ENCODE data around the gene TNS3. TPM values are rescaled to one million over a fixed set of nuclear protein-coding genes. Genes with fewer than 3 reads are reported as not detected.
"Not testable (repeated sequence)": the region's sequence is repeated elsewhere in the genome, so short reads cannot be mapped to it uniquely, and the experiment has no call there.

Gene TNS3
- total RNA-seq, 1 donor from 2014 or later: 30.4 TPM

GRCh38 chr7:47453093-47454061, 128.5 kb downstream of the TNS3 start:
- no peak for DNase-seq (ENCODE audit: low read depth, low spot score)

DNA sequence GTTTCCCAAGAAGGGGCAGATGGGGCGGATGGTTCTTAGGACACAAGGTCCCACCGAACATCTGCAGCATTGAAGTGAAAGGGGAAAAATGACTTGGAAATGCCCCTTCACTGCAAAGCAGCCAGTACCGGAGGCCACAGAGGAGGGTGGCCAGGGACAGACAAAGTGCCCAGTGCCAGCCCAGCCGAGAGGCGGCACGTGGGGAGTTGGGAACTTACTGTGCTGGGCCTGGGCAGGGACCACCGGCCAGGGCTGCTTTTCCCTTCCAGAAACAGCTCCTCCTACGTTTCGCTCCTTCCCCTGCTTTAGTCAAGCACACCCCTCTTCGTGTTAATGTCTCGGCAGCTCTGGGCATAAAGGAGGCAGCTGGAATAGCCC, 129.2 kb downstream of the TNS3 start:
- DNase-seq (ENCODE audit: low read depth, low spot score): no peak

- no peak for DNase-seq (ENCODE audit: low read depth, low spot score)
Measured at GRCh38 chr7:47452295-47452694, 129.6 kb downstream of the TNS3 start.

GRCh38 chr7:47451851-47452205, 130.1 kb downstream of the TNS3 start:
- no peak for DNase-seq (ENCODE audit: low read depth, low spot score)

DNA sequence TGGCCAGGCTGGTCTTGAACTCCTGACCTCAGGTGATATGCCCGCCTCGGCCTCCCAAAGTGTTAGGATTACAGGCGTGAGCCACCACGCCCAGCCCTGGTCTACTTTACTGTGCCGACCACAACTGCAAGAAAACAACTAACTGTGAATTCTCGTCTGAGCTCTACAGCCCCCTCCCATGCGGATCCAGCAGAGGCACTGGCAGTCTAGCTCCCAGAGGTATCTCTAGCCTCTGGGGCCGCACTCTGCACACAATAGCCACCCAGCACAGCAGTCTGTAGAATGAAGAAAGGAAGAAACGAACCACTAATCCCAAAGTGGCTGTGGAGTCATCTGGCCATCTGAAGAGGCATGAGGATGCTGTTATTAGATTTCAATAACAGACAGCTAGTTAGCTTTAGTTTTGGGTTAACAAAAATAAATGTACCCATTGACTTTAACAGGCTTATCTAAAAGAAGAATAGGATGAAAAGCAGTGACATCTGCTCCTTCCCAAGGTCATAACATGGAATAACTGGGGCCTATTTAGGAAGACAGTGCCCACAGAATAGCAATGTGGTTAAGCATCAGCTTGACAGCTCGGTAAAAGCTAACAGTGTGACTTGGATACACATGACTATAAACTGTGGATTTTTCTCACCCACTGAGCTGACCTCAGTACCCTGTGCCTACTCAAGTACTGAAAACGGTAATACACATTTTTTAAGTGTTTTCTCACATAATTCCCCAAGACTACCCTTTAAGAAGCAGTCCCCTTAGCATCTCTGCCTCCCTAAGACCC, 131.9 kb downstream of the TNS3 start:
- DNase-seq (ENCODE audit: low read depth, low spot score): no peak

DNA sequence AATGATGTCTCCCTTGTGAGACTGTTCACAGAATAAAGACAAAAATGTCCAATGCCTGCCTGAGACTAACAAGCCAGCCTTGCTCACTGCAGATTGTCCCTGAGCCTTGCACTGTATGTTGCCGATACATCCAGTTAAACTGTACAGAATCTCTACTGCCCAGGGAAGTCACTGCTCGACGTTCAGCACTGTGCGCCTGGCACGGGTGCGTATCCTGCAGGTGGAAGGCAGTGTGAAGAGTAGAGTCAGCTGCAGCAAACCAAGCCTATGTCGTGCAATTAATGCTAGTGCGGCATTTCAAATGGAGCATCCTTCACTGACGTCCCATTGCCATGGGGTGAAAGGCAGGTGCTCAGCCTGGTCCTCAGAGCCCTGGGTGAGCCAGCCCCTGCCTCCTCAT, 132.9 kb downstream of the TNS3 start:
- DNase-seq (ENCODE audit: low read depth, low spot score): no peak

DNA sequence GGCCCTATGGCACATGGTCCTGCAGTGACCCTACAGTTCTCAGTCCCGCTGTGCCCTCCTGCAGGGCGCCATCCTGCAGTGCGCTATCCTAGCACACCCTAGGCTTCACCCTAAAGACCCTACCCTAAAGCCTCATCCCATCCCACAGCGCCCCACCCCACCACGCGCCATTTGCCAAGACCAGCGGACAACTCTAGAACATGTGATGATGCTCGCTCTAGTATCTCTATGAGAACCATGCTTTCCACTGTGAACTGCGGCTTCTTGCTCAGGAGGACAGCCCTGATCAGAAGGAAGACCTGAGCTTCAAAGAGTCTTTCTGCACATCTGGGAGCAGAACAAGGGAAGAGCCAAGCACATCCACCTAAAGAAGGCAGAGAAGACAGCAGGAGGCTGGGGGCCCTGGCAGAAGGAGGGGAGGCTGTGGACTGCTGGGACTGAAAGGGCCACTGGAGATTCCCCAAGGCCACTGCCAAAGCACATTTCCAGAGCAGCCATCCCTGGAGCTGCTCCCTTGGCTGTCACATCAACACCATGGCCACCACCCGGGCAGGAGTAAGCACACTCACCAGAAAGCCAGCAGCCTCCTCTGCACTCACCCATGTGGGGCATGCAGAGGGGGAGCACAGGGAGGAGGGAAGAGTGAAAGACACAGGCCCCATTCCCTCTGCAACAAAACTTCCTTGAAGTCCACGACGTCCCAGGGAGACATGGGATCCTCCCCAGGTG, 134.1 kb downstream of the TNS3 start:
- DNase-seq (ENCODE audit: low read depth, low spot score): no peak

- DNase-seq (ENCODE audit: low read depth, low spot score): no peak
Measured at GRCh38 chr7:47446871-47447466, 134.9 kb downstream of the TNS3 start.

- no peak for DNase-seq (ENCODE audit: low read depth, low spot score)
Measured at GRCh38 chr7:47444376-47445098, 137.4 kb downstream of the TNS3 start.

DNA sequence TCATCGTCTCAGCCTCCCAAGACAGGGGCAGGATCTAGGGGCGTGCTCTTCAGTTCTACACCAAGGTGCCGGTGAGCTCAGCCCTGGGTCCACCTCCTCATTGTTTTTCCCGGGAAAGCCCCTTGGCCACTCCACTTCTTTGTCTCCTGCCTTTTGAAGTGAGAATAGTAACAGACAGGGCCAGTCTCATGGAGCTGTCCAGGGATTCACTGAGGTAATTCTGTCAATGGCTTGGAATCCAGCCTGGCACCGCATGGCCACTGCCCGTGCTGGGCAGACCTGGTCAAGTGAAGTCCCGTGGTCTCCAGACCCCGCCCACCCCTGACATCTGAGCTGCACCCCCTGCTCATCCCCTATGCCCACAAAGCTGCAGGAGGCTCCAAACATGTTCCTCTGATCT, 138.9 kb downstream of the TNS3 start:
- DNase-seq (ENCODE audit: low read depth, low spot score): no peak

- DNase-seq (ENCODE audit: low read depth, low spot score): no peak
Measured at GRCh38 chr7:47442605-47442865, 139.4 kb downstream of the TNS3 start.

DNA sequence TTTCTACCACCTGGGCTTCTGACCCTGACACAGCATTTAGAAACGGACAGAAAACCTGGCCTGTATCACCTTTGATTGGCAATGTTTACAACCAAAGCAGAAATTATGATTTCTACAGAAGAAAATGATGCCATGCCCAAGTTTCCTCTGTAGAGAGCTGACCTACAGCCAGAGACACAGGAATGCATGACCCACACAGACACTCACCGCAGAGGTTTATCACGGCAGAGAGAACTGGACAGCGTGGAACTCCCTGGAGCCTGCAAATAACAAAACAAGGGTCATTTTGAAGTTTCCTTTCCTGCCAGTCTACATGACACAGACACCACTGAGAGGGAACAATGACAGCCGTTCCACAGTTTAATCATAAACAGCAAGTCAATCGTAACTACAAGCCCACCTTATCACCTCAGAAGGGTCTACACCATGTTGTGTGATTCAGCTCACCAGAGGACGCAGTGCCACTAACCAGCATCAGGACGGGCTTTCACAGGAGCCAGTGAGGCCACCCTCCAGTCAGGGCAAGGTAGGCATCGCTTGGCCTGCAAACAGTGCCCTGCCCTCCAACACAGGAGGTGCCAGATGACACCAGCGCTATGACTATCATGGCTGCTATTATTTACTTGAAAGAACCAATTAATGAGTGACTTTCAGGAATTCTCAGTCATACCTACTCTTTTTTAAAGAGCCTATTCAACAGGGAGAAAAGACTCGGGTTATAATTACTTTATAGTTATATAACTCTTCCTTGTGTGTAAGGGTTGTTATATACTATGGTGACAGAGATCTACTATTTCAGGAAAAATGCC, 139.9 kb downstream of the TNS3 start:
- DNase-seq (ENCODE audit: low read depth, low spot score): no peak

GRCh38 chr7:47441048-47441447, 140.9 kb downstream of the TNS3 start:
- DNase-seq (ENCODE audit: low read depth, low spot score): not testable (repeated sequence)

GRCh38 chr7:47440320-47440719, 141.6 kb downstream of the TNS3 start:
- no peak for DNase-seq (ENCODE audit: low read depth, low spot score)

DNA sequence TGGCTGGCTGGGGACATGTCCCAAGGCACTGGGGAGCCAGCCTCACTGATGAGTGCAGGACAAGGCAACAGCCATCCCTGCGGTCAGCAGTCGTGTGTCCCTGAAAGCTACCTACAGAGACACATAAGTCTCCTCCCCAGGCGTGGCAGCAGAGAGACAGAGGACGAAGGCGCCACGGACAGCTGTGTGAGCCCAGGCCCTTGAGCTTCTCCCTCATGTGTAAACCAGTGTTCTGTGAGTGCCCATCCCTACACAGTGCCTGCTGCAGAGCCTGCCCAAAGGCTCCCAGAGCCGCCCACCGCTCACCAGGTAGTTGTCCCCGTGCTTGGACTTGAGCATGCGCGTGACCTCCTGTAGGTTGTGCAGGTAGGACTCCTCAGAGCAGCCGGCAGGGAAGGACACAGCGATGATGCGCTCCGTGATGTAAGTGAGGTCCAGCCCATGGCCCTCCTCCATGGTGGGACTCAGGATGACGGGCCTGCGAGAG, 142.7 kb downstream of the TNS3 start:
- DNase-seq (ENCODE audit: low read depth, low spot score): no peak

DNA sequence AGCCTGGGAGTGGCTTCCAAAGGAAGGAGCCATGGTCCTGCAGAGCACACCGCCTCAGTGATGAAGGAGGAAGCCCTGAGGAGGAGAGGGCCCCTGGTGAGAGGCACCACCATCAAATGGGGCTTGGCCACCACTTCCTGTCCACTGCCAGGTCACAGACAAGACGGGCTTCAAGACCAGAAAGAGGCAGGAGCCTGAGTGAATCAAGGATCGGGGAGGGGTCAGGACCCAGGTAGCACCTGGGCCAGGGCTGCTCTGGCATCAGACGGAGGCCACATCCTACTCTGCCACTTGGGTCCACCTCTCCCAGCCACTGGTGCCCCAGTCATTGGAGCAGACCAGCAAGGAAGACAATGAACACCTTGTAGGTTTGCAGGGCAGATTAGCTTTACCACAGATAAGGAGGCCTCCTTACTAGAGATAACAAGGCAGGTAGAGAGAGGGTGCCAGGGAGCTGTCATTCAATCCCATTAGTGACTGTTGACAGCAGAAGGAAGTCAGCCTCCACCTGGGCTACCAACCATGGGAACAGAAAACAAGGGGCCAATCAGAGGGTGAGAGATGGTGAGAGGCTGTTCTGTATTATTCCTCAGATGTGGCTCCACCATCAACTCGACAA, 143.4 kb downstream of the TNS3 start:
- DNase-seq (ENCODE audit: low read depth, low spot score): no peak

DNA sequence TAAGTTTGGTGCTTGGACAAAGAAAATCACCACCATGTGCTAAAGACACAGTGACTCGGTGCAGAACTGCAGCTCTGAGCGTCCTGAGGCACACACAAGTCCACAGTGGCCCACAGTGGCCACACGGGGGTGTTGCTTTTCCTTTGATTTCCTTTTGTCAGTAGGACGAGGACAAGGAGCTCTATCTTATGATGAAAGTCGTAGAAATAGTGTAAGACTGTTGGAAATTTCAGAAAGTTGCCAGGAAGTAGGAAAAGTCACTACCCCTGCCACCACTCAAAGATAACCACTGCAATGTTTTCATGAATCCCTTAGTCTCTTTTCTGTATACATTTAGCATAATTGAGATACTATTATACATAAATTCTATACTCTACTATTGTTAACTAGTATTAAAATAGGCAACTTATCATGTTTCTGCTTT, 146.0 kb downstream of the TNS3 start:
- peak; percentile 56 for DNase-seq (ENCODE audit: low read depth, low spot score)

GRCh38 chr7:47433564-47433895, 148.4 kb downstream of the TNS3 start:
- DNase-seq (ENCODE audit: low read depth, low spot score): no peak

GRCh38 chr7:47432671-47433563, 149.0 kb downstream of the TNS3 start:
- DNase-seq (ENCODE audit: low read depth, low spot score): no peak

Data from pulmonary artery endothelial cell (primary cell).